GM21576 (cell line): ENCODE measurements around the gene MMAA.

Source experiments
- ATAC-seq: cut with Tn5 transposase; IDR thresholded peaks from one replicate; pipeline ENCODE4 v1.9.1; 2021; ENCODE audit warnings: mild to moderate bottlenecking, moderate library complexity; ENCODE audit not compliant: unreplicated experiment

Gene MMAA

DNA sequence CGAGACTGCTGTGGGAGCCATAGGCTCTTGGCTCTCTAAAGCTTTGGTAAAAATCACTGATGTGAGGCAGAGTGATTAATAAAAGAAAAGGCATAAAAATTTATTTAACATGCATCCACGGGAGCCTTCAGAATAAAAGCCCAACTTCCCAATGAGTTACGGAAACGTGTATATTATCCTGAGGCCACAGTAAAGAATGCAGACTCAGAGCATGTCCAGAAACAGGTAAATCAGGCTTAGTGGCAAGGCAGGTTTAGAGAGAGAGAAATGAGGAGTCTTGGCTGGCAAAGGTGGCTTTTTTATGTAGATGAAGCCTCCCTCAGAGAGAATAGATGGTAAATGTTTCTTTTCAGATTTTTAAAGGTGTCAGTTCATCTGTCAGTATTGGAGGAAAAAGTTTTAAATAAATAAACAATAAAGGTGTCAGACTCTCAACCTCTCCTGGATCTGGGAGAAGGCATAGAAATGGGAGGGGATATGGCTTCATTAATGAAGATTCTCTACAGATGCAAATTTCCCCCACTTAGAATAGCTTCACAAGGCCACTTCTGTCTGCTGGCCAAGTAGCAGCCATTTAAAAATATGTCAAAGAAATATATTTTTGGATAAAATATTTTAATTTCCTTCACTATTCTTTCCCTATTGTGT lies 84.8 kb downstream of the MMAA start:
- ATAC-seq, result no peak

DNA sequence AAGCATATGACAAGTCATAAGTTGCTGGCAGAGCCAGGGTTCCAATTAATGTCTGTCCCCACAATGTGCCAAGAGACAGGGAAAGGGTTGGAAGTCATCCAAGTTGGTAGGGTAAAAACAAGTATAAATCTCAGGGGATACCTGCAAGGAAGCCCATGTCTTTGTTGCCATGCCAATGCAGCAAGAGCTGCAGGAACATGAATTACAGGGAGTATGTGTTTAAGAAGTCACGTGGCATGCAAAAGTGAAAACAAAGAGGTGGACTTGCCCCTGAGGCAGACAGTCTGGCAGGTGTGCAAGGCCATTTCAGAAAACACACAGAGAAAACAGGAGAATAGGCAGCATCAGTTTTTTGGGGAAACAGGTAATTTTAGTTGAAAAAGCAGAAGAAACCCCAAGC lies 90.2 kb downstream of the MMAA start:
- no peak for ATAC-seq
